SK-N-SH (cell line): Measurements from ENCODE around the gene LAMTOR2. TPM values are rescaled to one million over a fixed set of nuclear protein-coding genes. Genes with fewer than 3 reads are reported as not detected.

Experiments
- CTCF ChIA-PET: fragments of 300-600, 350-600 bp; formaldehyde crosslinking; extraction: SDS; loops from one replicate; lab custom pipeline; 2021; lab: Yijun Ruan, JAX
- POLR2A ChIA-PET: fragments of 350-600 bp; sonication (Branson Sonifier 250); formaldehyde crosslinking; extraction: SDS; loops from one replicate; lab custom pipeline; 2020; ENCODE audit warnings: antibody characterized with exemption, inconsistent platforms; lab: Yijun Ruan, JAX
- DNase-seq: peaks from one replicate; pipeline ENCODE4 v3.0.0; 2012
- H2AFZ ChIP-seq: fragments of 200-600 bp; sonication (generic); 2 replicates; pipeline ENCODE4 v1.8.1; 2016; ENCODE audit warnings: antibody characterized with exemption, mild to moderate bottlenecking, low read depth
- H3F3A ChIP-seq: fragments of 200-600 bp; sonication (generic); replicated peaks from 2 replicates; pipeline ENCODE3; 2016; ENCODE audit warnings: antibody characterized with exemption, mild to moderate bottlenecking; ENCODE audit not compliant: insufficient read depth
- H3K27ac ChIP-seq, 2 experiments: fragments of 200-500 bp in 1 of 2; fragments of 200-600 bp in 1 of 2; sonication (Bioruptor generic) in 1 of 2; sonication (generic), shearing (Covaris generic) in 1 of 2; 2 replicates each; pipeline versions ENCODE4 v1.5.1 to v1.6.1; 2014 to 2016; ENCODE audit warnings: low read depth in 2 of 2, inconsistent platforms in 1 of 2, low read length in 1 of 2, mild to moderate bottlenecking in 1 of 2, mixed read lengths in 1 of 2
- H3K27me3 ChIP-seq: fragments of 200-600 bp; sonication (generic), shearing (Covaris generic); 2 replicates; pipeline ENCODE4 v1.6.1; 2016; ENCODE audit warnings: mixed run types; ENCODE audit not compliant: insufficient read depth
- H3K36me3 ChIP-seq, 2 experiments: fragments of 200-500 bp in 1 of 2; fragments of 200-600 bp in 1 of 2; sonication (Bioruptor generic) in 1 of 2; sonication (generic) in 1 of 2; replicated peaks in 1 of 2; 2 replicates each; pipeline versions ENCODE3 to v1.5.1; 2014 to 2016; ENCODE audit warnings: low read length in 1 of 2, mild to moderate bottlenecking in 1 of 2; ENCODE audit not compliant: insufficient read depth in 2 of 2, control insufficient read depth in 1 of 2
- H3K4me1 ChIP-seq, 2 experiments: fragments of 200-500 bp in 1 of 2; fragments of 200-600 bp in 1 of 2; sonication (Bioruptor generic) in 1 of 2; sonication (generic), shearing (Covaris generic) in 1 of 2; 2 replicates each; pipeline versions ENCODE4 v1.5.1 to v1.6.1; 2014 to 2016; ENCODE audit warnings: low read depth in 1 of 2, low read length in 1 of 2, mixed run types in 1 of 2; ENCODE audit not compliant: insufficient read depth in 2 of 2, control insufficient read depth in 1 of 2
- H3K4me2 ChIP-seq: fragments of 200-600 bp; sonication (generic), shearing (Covaris generic); 2 replicates; pipeline ENCODE4 v1.6.1; 2017; ENCODE audit warnings: mixed run types
- H3K4me3 ChIP-seq, 2 experiments: fragments of 200-500 bp in 1 of 2; fragments of 200-600 bp in 1 of 2; sonication (Bioruptor generic) in 1 of 2; sonication (generic), shearing (Covaris generic) in 1 of 2; 2 replicates each; pipeline versions ENCODE4 v1.5.1 to v1.8.1; 2014 to 2016; ENCODE audit warnings: low read depth in 2 of 2, inconsistent platforms in 1 of 2, low read length in 1 of 2, mild to moderate bottlenecking in 1 of 2, mixed read lengths in 1 of 2, moderate library complexity in 1 of 2
- H3K79me2 ChIP-seq: fragments of 200-600 bp; sonication (generic); 2 replicates; pipeline ENCODE4 v1.8.1; 2017; ENCODE audit warnings: mild to moderate bottlenecking; ENCODE audit not compliant: insufficient read depth
- H3K9ac ChIP-seq: fragments of 200-600 bp; sonication (generic); 2 replicates; pipeline ENCODE4 v1.6.1; 2017; ENCODE audit warnings: mixed run types
- H3K9me2 ChIP-seq: fragments of 200-600 bp; sonication (generic); 2 replicates; pipeline ENCODE4 v1.6.1; 2017; ENCODE audit warnings: mixed run types
- H3K9me3 ChIP-seq: fragments of 200-600 bp; sonication (generic); 2 replicates; pipeline ENCODE4 v1.6.1; 2017; ENCODE audit warnings: mixed run types, mild to moderate bottlenecking, moderate library complexity
- H4K20me1 ChIP-seq: fragments of 200-600 bp; sonication (generic); 2 replicates; pipeline ENCODE4 v1.6.1; 2017; ENCODE audit warnings: mild to moderate bottlenecking, mixed run types; ENCODE audit not compliant: insufficient read depth
- CTCF ChIP-seq: fragments of 200-600 bp; sonication (generic); IDR thresholded peaks from 2 replicates; pipeline ENCODE4 v1.6.1; 2017; ENCODE audit warnings: antibody characterized with exemption, mild to moderate bottlenecking, moderate library complexity
- EP300 ChIP-seq, 2 experiments: IDR thresholded peaks; 2 replicates each; pipeline versions ENCODE4 v1.4.0 to v1.6.1; 2012; ENCODE audit warnings: borderline replicate concordance in 1 of 2, low read depth in 1 of 2, low read length in 1 of 2
- FOSL2 ChIP-seq: IDR thresholded peaks from 2 replicates; pipeline ENCODE4 v1.4.0; 2012; ENCODE audit warnings: low read depth, mild to moderate bottlenecking, moderate library complexity, borderline replicate concordance
- GABPA ChIP-seq: IDR thresholded peaks from 2 replicates; pipeline ENCODE4 v1.4.0; 2012; ENCODE audit warnings: low read depth, mild to moderate bottlenecking
- JUND ChIP-seq: IDR thresholded peaks from 2 replicates; pipeline ENCODE4 v1.4.0; 2012
- MAX ChIP-seq: IDR thresholded peaks from 2 replicates; pipeline ENCODE4 v1.4.0; 2012; ENCODE audit warnings: low read depth
- NFIC ChIP-seq: IDR thresholded peaks from 2 replicates; pipeline ENCODE4 v1.4.0; 2012; ENCODE audit warnings: borderline replicate concordance
- PBX3 ChIP-seq: IDR thresholded peaks from 2 replicates; pipeline ENCODE4; 2012
- RCOR1 ChIP-seq: fragments of 150-350 bp; IDR thresholded peaks from 2 replicates; pipeline ENCODE4 v1.6.1; 2017; ENCODE audit warnings: antibody characterized with exemption, low read length
- RFX5 ChIP-seq: IDR thresholded peaks from 2 replicates; pipeline ENCODE4 v1.6.1; 2012; ENCODE audit warnings: mild to moderate bottlenecking, improper control_type of control experiment, low read length
- RXRA ChIP-seq: IDR thresholded peaks from 2 replicates; pipeline ENCODE4 v1.4.0; 2012; ENCODE audit warnings: low read depth, mild to moderate bottlenecking, borderline replicate concordance
- SMC3 ChIP-seq: IDR thresholded peaks from 2 replicates; pipeline ENCODE4 v1.6.1; 2012; ENCODE audit warnings: low read depth, low read length, improper control_type of control experiment
- TAF1 ChIP-seq: IDR thresholded peaks from 2 replicates; pipeline ENCODE4 v1.6.1; 2012; ENCODE audit warnings: low read depth, mild to moderate bottlenecking, low read length, moderate library complexity, borderline replicate concordance
- YY1 ChIP-seq: IDR thresholded peaks from 2 replicates; pipeline ENCODE4 v1.4.0; 2012; ENCODE audit warnings: low read depth, mild to moderate bottlenecking
- ZBTB33 ChIP-seq: IDR thresholded peaks from 2 replicates; pipeline ENCODE4 v1.4.0; 2012; ENCODE audit warnings: low read depth, borderline replicate concordance
- WGBS: methylation state at CpG from one replicate; pipeline ENCODE4 v1.1.6; 2017; ENCODE audit warnings: low lambda C conversion rate; 5-methylcytosine and 5-hydroxymethylcytosine counted together
- polyA plus RNA-seq, 3 experiments: library from polyadenylated mRNA; depleted of rRNA; stranded (reverse); fragments of >200 nt; gene quantifications; 2 replicates each; pipeline ENCODE4 v1.2.3, GENCODE V29; 2012

Gene LAMTOR2
- polyA plus RNA-seq, 1 of the 3 experiments (the other 2 are of a cell fraction) = 230 TPM

- H3K4me1 ChIP-seq = peaks cover 7 to 8% of the 10 kb centered on the region in 2 experiments; a peak in 2 of 4 replicates
- no peaks in the 10 kb centered on the region for H3K79me2 ChIP-seq
- no peak overlapping the region for H3K4me2 ChIP-seq
- H3K9me3 ChIP-seq = no peaks in the 10 kb centered on the region
- H3K4me3 ChIP-seq = no peak overlapping the region
- no peaks in the 10 kb centered on the region for H3K9me2 ChIP-seq
- no peaks in the 10 kb centered on the region for H4K20me1 ChIP-seq
- TF ChIP-seq GABPA = no peak
- no peak for TF ChIP-seq JUND
- no peak for TF ChIP-seq RCOR1
- no peak for TF ChIP-seq EP300 (IDR thresholded peaks at IDR 0.05; ENCODE audit: borderline replicate concordance in 1 of 2, low read depth in 1 of 2, low read length in 1 of 2)
- ChIA-PET CTCF (interaction anchor here (1.0 to 5.0 kb wide), 11 partner anchors 10 to 127 kb away, joined by 3 to 45 read pairs (median 6); no protein-coding TSS in a partner anchor), POLR2A (interaction anchor here (2.0 kb wide), 1 partner anchor 44 kb away, joined by 6 read pairs; the partner anchor contains the start of gene SSR2)
- no peaks in the 10 kb centered on the region for H3K27me3 ChIP-seq
- DNase-seq = no peak
- H2AFZ ChIP-seq = no peak overlapping the region
- H3K27ac ChIP-seq = no peak overlapping the region
- H3K9ac ChIP-seq = no peak overlapping the region
- H3F3A ChIP-seq = peaks cover 12% of the 10 kb centered on the region
- WGBS = 94% methylated on average over 3 of the region's 3 CpGs
- H3K36me3 ChIP-seq = no peaks in the 10 kb centered on the region
These were observed 10.6 kb downstream of the LAMTOR2 start for GRCh38 chr1:156065212-156065611.

- no peak overlapping the region for H3K4me2 ChIP-seq
- 95% methylated on average over 16 of the region's 16 CpGs for WGBS
- H3F3A ChIP-seq = peaks cover 15% of the 10 kb centered on the region
- H3K9me3 ChIP-seq = no peaks in the 10 kb centered on the region
- no peak overlapping the region for H3K27ac ChIP-seq
- no peak overlapping the region for H3K4me3 ChIP-seq
- no peaks in the 10 kb centered on the region for H3K79me2 ChIP-seq
- peaks cover 8 to 14% of the 10 kb centered on the region in 2 experiments; a peak in 2 of 4 replicates for H3K4me1 ChIP-seq
- no peak for DNase-seq
- ChIA-PET POLR2A (interaction anchor here (2.0 kb wide), 1 partner anchor 45 kb away, joined by 6 read pairs; the partner anchor contains the start of gene SSR2), CTCF (interaction anchor here (0.6 to 5.0 kb wide), 58 partner anchors 8 to 974 kb away, joined by 3 to 45 read pairs (median 4); partner anchors contain the start of genes KHDC4, LAMTOR2, SSR2 and TMEM79)
- no peaks in the 10 kb centered on the region for H3K36me3 ChIP-seq
- TF ChIP-seq SMC3 = no peak
- TF ChIP-seq TAF1 = no peak
- no peak for TF ChIP-seq RXRA
- TF ChIP-seq FOSL2 = no peak
- TF ChIP-seq NFIC = no peak
- no peak for TF ChIP-seq PBX3
- TF ChIP-seq CTCF = no peak
- TF ChIP-seq YY1 = no peak
- no peak for TF ChIP-seq MAX
- TF ChIP-seq ZBTB33 = no peak
- no peak for TF ChIP-seq RFX5
- no peaks in the 10 kb centered on the region for H3K9me2 ChIP-seq
- no peaks in the 10 kb centered on the region for H3K27me3 ChIP-seq
- H2AFZ ChIP-seq = no peak overlapping the region
- H3K9ac ChIP-seq = no peak overlapping the region
- H4K20me1 ChIP-seq = no peaks in the 10 kb centered on the region
These were observed 11.3 kb downstream of the LAMTOR2 start for GRCh38 chr1:156065871-156066270.
